Body of pancreas (tissue), 4 donors: Measurements from ENCODE around the gene KCTD6. TPM values are rescaled to one million over a fixed set of nuclear protein-coding genes. Genes with fewer than 3 reads are reported as not detected.

Source experiments
- ATAC-seq: fragments of 150-250 bp; one replicate; pipeline ENCODE4 v1.9.1; 2016
- DNase-seq, 4 donors: peaks; one replicate each; pipeline ENCODE4 v3.0.0-alpha.2; 2019
- H3K27ac ChIP-seq, 4 donors: fragments of 200-600 bp; sonication (generic); 1 replicate in 3 of 4; 2 replicates in 1 of 4; pipeline versions ENCODE4 v1.5.1 to v1.6.1; 2016 to 2019; ENCODE audit warnings: mild to moderate bottlenecking in 1 of 4, mixed read lengths in 1 of 4, moderate library complexity in 1 of 4
- H3K27me3 ChIP-seq, 2 donors: fragments of 200-600 bp; sonication (generic); one replicate each; pipeline ENCODE4 v1.6.0; 2016; ENCODE audit warnings: mild to moderate bottlenecking in 1 of 2
- H3K36me3 ChIP-seq, 2 donors: fragments of 200-600 bp; sonication (generic); replicated peaks in 1 of 2; 2 replicates each; pipeline ENCODE4 v1.5.1; 2016; ENCODE audit warnings: low read depth in 2 of 2; ENCODE audit not compliant: insufficient read depth in 1 of 2
- H3K4me1 ChIP-seq: fragments of 200-600 bp; sonication (generic); one replicate; pipeline ENCODE4 v1.6.0; 2016
- H3K4me3 ChIP-seq, 2 donors: fragments of 200-600 bp; sonication (generic); 1 replicate in 1 of 2; 2 replicates in 1 of 2; pipeline ENCODE4 v1.5.1; 2016 to 2019
- H3K9me3 ChIP-seq, 3 donors: fragments of 200-600 bp; sonication (generic); 1 replicate in 2 of 3; 2 replicates in 1 of 3; pipeline ENCODE4 v1.5.1; 2016
- POLR2A ChIP-seq, 3 donors: fragments of 450-650 bp; IDR thresholded peaks; one replicate each; pipeline ENCODE4 v1.6.1; 2016; ENCODE audit warnings: antibody characterized with exemption in 3 of 3, mild to moderate bottlenecking in 2 of 3
- WGBS, 2 donors: methylation state at CpG; one replicate each; pipeline ENCODE4 v1.1.5; 2017; 5-methylcytosine and 5-hydroxymethylcytosine counted together
- intact Hi-C: fragments of 100-400 bp; cut with DNase I; formaldehyde crosslinking; loops from one replicate; pipeline ENCODE4 v1.15.1; 2023
- total RNA-seq, 2 donors: library from RNA; depleted of rRNA; stranded (reverse); fragments of >200 nt; gene quantifications; one replicate each; pipeline ENCODE4 v1.1.0, GENCODE V29; 2016
- TF ChIP-seq, protein P1 (sequence below), 7 experiments: fragments of 450-650 bp in 4 of 7; fragments of 200-600 bp in 3 of 7; sonication (generic) in 3 of 7; IDR thresholded peaks; one replicate each; pipeline ENCODE4 v1.5.1; 2016 to 2019; ENCODE audit warnings: antibody characterized with exemption in 7 of 7

KCTD6 gene
- total RNA-seq, 2 donors from 2014 or later, result 1.3 to 13.0 TPM

DNA sequence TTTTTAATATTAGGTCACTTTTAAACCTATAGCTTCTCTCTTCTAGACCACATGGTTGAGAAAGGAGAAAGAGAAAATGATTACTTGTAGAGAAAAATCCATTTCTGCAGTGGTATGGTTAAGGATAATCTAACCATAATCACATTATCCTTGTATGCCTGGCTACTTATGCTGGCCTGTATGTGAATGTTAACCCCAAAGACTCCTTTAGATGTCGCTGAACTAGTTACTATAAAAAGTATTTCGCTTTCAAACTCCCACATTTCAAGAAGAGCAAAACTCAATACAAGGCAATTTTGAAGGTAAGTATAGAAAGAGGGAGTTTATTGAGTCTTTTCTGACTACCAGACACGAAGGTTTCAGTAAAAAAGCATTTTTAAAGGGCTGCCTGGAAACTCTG lies 2.2 kb downstream of the KCTD6 start:
- Histone ChIP-seq H3K27me3 (no peaks in the 10 kb centered on the region), H3K27ac (no peak overlapping the region), H3K36me3 (no peaks in the 10 kb centered on the region), H3K4me3 (no peak overlapping the region), H3K4me1 (peaks cover 25% of the 10 kb centered on the region), H3K9me3 (no peaks in the 10 kb centered on the region)
- TF ChIP-seq, protein P1, sequence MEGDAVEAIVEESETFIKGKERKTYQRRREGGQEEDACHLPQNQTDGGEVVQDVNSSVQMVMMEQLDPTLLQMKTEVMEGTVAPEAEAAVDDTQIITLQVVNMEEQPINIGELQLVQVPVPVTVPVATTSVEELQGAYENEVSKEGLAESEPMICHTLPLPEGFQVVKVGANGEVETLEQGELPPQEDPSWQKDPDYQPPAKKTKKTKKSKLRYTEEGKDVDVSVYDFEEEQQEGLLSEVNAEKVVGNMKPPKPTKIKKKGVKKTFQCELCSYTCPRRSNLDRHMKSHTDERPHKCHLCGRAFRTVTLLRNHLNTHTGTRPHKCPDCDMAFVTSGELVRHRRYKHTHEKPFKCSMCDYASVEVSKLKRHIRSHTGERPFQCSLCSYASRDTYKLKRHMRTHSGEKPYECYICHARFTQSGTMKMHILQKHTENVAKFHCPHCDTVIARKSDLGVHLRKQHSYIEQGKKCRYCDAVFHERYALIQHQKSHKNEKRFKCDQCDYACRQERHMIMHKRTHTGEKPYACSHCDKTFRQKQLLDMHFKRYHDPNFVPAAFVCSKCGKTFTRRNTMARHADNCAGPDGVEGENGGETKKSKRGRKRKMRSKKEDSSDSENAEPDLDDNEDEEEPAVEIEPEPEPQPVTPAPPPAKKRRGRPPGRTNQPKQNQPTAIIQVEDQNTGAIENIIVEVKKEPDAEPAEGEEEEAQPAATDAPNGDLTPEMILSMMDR (IDR thresholded peaks at IDR 0.05), result no peak
- no peak for TF ChIP-seq POLR2A (IDR thresholded peaks at IDR 0.05)
- intact Hi-C loops, result no loop called here
- ATAC-seq (no peak), DNase-seq (no peak)
- WGBS, 2 donors, result 64 to 71% methylated on average over 3 of the region's 3 CpGs

DNA sequence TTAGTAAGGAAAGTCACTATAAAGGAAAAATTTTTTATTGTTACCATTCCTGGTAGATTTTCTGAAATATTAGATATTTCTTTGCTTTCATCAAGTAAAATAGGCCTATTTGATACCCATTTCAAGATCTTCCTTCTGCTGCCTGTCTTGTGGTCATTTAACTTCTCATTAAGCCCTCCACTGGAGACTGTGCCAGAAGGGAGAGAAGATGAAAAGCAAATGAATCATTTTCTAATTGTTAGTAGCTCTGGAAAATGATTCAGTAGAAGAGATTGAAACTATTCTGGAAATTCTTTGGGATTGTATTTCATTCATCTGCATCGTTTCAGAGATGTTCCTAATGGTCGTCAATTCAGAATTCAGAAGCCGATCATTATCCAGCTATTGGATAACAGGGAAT lies 3.2 kb downstream of the KCTD6 start:
- TF ChIP-seq, protein P1 (IDR thresholded peaks at IDR 0.05), result no peak
- no peak for TF ChIP-seq POLR2A (IDR thresholded peaks at IDR 0.05)
- H3K4me3 ChIP-seq, result no peak overlapping the region
- 84 to 96% methylated on average over 3 of the region's 3 CpGs for WGBS, 2 donors
- intact Hi-C loops, result no loop called here
- no peaks in the 10 kb centered on the region for H3K27me3 ChIP-seq
- H3K9me3 ChIP-seq, result no peaks in the 10 kb centered on the region
- H3K36me3 ChIP-seq, result no peaks in the 10 kb centered on the region
- DNase-seq, result no peak
- H3K4me1 ChIP-seq, result peaks cover 25% of the 10 kb centered on the region
- no peak for ATAC-seq
- H3K27ac ChIP-seq, result no peak overlapping the region

GRCh38 chr3:58496206-58496857 lies 4.4 kb downstream of the KCTD6 start:
- no peak for DNase-seq
- Histone ChIP-seq H3K27ac (no peak overlapping the region), H3K4me1 (peaks cover 22% of the 10 kb centered on the region), H3K9me3 (no peaks in the 10 kb centered on the region), H3K4me3 (no peak overlapping the region), H3K27me3 (no peaks in the 10 kb centered on the region), H3K36me3 (peaks cover 0 to under 1% of the 10 kb centered on the region in 2 donors)
- WGBS, 2 donors, result 75 to 87% methylated on average over 5 of the region's 5 CpGs
- intact Hi-C loops, result no loop called here
- ATAC-seq, result no peak
- TF ChIP-seq POLR2A (IDR thresholded peaks at IDR 0.05), result no peak
- TF ChIP-seq, protein P1 (IDR thresholded peaks at IDR 0.05), result no peak

DNA sequence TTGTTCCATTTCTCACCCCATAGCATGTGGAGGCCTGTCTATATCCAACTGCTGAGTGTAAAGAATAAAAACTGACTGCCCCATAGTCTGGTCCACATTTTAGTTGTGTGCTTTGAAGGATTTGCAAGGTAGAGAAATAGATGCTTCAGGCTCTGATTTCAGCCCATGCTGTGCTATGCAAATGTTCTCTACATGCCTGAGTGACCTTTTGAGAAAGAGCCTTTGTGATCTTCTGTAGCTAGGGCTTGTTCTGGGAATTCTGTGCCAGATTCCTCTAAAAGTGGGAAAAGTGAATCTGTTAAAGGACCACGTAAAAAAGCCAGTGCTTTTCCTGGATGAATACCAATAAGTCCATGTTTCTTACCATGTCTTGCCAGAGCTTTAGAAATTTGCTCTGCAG lies 5.2 kb downstream of the KCTD6 start:
- TF ChIP-seq POLR2A (IDR thresholded peaks at IDR 0.05), result no peak
- TF ChIP-seq, protein P1 (IDR thresholded peaks at IDR 0.05), result no peak
- no peak overlapping the region for H3K4me3 ChIP-seq
- peaks cover 20% of the 10 kb centered on the region for H3K4me1 ChIP-seq
- ATAC-seq, result no peak
- no peaks in the 10 kb centered on the region for H3K27me3 ChIP-seq
- no peaks in the 10 kb centered on the region for H3K9me3 ChIP-seq
- 21 to 29% methylated on average over 1 of the region's 1 CpG for WGBS, 2 donors
- peaks cover 0 to 2% of the 10 kb centered on the region in 2 donors for H3K36me3 ChIP-seq
- no peak for DNase-seq
- no peak overlapping the region for H3K27ac ChIP-seq
- intact Hi-C loops, result no loop called here

DNA sequence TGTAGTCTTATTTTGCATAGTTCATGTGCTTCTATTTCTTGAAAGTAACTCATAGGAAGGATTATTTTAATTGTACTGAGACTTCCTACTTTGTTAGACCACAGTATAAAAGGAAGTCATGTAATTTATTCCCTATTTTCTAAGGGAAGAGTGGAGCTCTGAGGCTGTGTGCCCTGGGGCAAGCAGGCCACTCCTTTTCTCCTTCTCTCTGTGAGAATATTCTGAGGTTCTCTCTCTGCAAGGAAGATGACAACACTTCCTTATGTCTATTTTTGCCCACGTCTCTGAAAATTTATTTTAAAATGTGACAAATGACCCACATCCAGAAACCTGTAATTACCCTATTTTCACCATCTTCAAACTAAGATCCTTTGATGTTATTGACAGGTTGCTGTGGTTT lies 11.0 kb downstream of the KCTD6 start:
- DNase-seq (no peak), ATAC-seq (no peak)
- intact Hi-C loops, result no loop called here
- 32 to 50% methylated on average over 1 of the region's 1 CpG for WGBS, 2 donors
- Histone ChIP-seq H3K4me3 (no peak overlapping the region), H3K27me3 (no peaks in the 10 kb centered on the region), H3K36me3 (peaks cover 0 to 5% of the 10 kb centered on the region in 2 donors), H3K4me1 (no peaks in the 10 kb centered on the region), H3K9me3 (no peaks in the 10 kb centered on the region), H3K27ac (no peak overlapping the region)
- no peak for TF ChIP-seq POLR2A (IDR thresholded peaks at IDR 0.05)
- TF ChIP-seq, protein P1 (IDR thresholded peaks at IDR 0.05), result no peak
